ENCODE measurements around the gene BCKDHA. TPM values are rescaled to one million over a fixed set of nuclear protein-coding genes. Genes with fewer than 3 reads are reported as not detected.

Gene BCKDHA
- total and polyA plus RNA-seq, 7 donors = 19.0 to 35.7 (median 32.9) TPM

DNA sequence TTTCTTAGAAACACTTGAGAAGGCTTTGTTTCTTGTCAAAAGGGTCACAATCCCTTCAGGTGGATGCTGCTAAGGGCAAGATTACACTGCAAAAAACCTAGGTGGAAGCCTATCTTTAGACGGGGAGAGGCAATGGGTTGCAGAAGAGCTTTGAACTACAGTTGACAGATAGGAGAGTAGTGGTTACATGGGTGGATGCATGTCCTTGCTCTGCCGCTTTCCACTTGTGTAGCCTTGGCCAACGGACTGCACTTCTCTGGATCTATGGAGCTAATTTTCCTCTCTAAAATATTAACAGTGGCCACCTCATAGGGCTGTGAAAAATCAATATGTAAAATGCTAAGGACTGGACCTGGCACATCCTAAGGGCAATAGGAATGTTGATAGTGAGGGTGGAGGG, 980 bp downstream of the BCKDHA start:
- Histone ChIP-seq H3K4me1 (peaks cover 0 to 35% (median 26%) of the 10 kb centered on the region in 4 donors), H3K27me3 (no peaks in the 10 kb centered on the region), H3K27ac (peak overlapping the region in 1 of 4 donors; percentile 87), H3K4me3 (peak overlapping the region; percentile 82 to 93 (median 87)), H3K9me3 (no peaks in the 10 kb centered on the region), H3K36me3 (peaks cover 0 to 11% (median 0%) of the 10 kb centered on the region in 4 donors)
- no peak for DNase-seq
- intact Hi-C loops (cut with DNase I) = no loop called here
- no peak for TF ChIP-seq EP300 (IDR thresholded peaks at IDR 0.05)
- TF ChIP-seq POLR2AphosphoS5 (IDR thresholded peaks at IDR 0.05) = no peak
- TF ChIP-seq POLR2A (IDR thresholded peaks at IDR 0.05) = no peak
- TF ChIP-seq CTCF (IDR thresholded peaks at IDR 0.05) = no peak
- WGBS, 2 donors = 44 to 51% methylated on average over 3 of the region's 3 CpGs

GRCh38 chr19:41399091-41399490, 1.5 kb downstream of the BCKDHA start:
- Histone ChIP-seq H3K27ac (no peak overlapping the region), H3K4me3 (peak overlapping the region in 2 of 4 donors; percentile 83 to 91), H3K9me3 (no peaks in the 10 kb centered on the region), H3K4me1 (peaks cover 0 to 35% (median 26%) of the 10 kb centered on the region in 4 donors), H3K27me3 (no peaks in the 10 kb centered on the region), H3K36me3 (peaks cover 0 to 14% (median 0%) of the 10 kb centered on the region in 4 donors)
- intact Hi-C loops (cut with DNase I) = no loop called here
- TF ChIP-seq POLR2A (IDR thresholded peaks at IDR 0.05) = no peak
- TF ChIP-seq POLR2AphosphoS5 (IDR thresholded peaks at IDR 0.05) = no peak
- TF ChIP-seq CTCF (IDR thresholded peaks at IDR 0.05) = no peak
- no peak for TF ChIP-seq EP300 (IDR thresholded peaks at IDR 0.05)
- no peak for DNase-seq
- 82 to 84% methylated on average over 3 of the region's 3 CpGs for WGBS, 2 donors

- Histone ChIP-seq H3K36me3 (peaks cover 0 to 14% (median 0%) of the 10 kb centered on the region in 4 donors), H3K4me3 (no peak overlapping the region), H3K27ac (no peak overlapping the region), H3K4me1 (peaks cover 0 to 35% (median 26%) of the 10 kb centered on the region in 4 donors), H3K27me3 (no peaks in the 10 kb centered on the region), H3K9me3 (no peaks in the 10 kb centered on the region)
- no peak for TF ChIP-seq EP300 (IDR thresholded peaks at IDR 0.05)
- no peak for TF ChIP-seq POLR2A (IDR thresholded peaks at IDR 0.05)
- TF ChIP-seq POLR2AphosphoS5 (IDR thresholded peaks at IDR 0.05) = no peak
- no peak for TF ChIP-seq CTCF (IDR thresholded peaks at IDR 0.05)
- WGBS, 2 donors = 93% methylated on average over 2 of the region's 2 CpGs
- no peak for DNase-seq
- intact Hi-C loops (cut with DNase I) = no loop called here
These were observed 1.9 kb downstream of the BCKDHA start for GRCh38 chr19:41399525-41399924.

GRCh38 chr19:41401483-41401882, 3.9 kb downstream of the BCKDHA start:
- Histone ChIP-seq H3K27me3 (no peaks in the 10 kb centered on the region), H3K4me1 (peaks cover 0 to 28% (median 20%) of the 10 kb centered on the region in 4 donors), H3K9me3 (no peaks in the 10 kb centered on the region), H3K36me3 (peaks cover 0 to 14% (median 0%) of the 10 kb centered on the region in 4 donors), H3K4me3 (no peak overlapping the region), H3K27ac (no peak overlapping the region)
- intact Hi-C loops (cut with DNase I) = no loop called here
- DNase-seq = no peak
- TF ChIP-seq CTCF (IDR thresholded peaks at IDR 0.05) (no peak), POLR2AphosphoS5 (IDR thresholded peaks at IDR 0.05) (no peak), POLR2A (IDR thresholded peaks at IDR 0.05) (no peak), EP300 (IDR thresholded peaks at IDR 0.05) (no peak)
- WGBS, 2 donors = 78 to 86% methylated on average over 4 of the region's 4 CpGs

- peaks cover 0 to 14% (median 0%) of the 10 kb centered on the region in 4 donors for H3K36me3 ChIP-seq
- TF ChIP-seq POLR2AphosphoS5 (IDR thresholded peaks at IDR 0.05) = no peak
- no peak for TF ChIP-seq POLR2A (IDR thresholded peaks at IDR 0.05)
- TF ChIP-seq CTCF (IDR thresholded peaks at IDR 0.05) = no peak
- no peak for TF ChIP-seq EP300 (IDR thresholded peaks at IDR 0.05)
- intact Hi-C loops (cut with DNase I) = no loop called here
- H3K4me3 ChIP-seq = no peak overlapping the region
- 73 to 81% methylated on average over 3 of the region's 3 CpGs for WGBS, 2 donors
- no peak for DNase-seq
- H3K9me3 ChIP-seq = no peaks in the 10 kb centered on the region
- H3K27me3 ChIP-seq = no peaks in the 10 kb centered on the region
- H3K27ac ChIP-seq = no peak overlapping the region
- H3K4me1 ChIP-seq = peaks cover 0 to 22% (median 15%) of the 10 kb centered on the region in 4 donors
These were observed 4.4 kb downstream of the BCKDHA start for GRCh38 chr19:41402010-41402409.
